Uterus (tissue), 4 donors: Measurements from ENCODE around the gene CCNQ. TPM values are rescaled to one million over a fixed set of nuclear protein-coding genes. Genes with fewer than 3 reads are reported as not detected.

ENCODE experiments used
- DNase-seq, 2 donors: peaks; one replicate each; pipeline ENCODE4 v3.0.0-alpha.2; 2019 to 2020
- H3K27ac ChIP-seq, 2 donors: fragments of 200-600 bp; sonication (generic); 1 replicate in 1 of 2; 2 replicates in 1 of 2; pipeline ENCODE4 v1.5.1; 2016 to 2018
- H3K27me3 ChIP-seq, 2 donors: fragments of 200-600 bp; sonication (generic); one replicate each; pipeline ENCODE4 v1.5.1; 2018 to 2019; ENCODE audit warnings: control low read depth in 1 of 2
- H3K36me3 ChIP-seq, 2 donors: fragments of 200-600 bp; sonication (generic); one replicate each; pipeline ENCODE4 v1.5.1; 2019; ENCODE audit warnings: control low read depth in 1 of 2
- H3K4me1 ChIP-seq, 2 donors: fragments of 200-600 bp; sonication (generic); one replicate each; pipeline ENCODE4 v1.5.1; 2018 to 2019; ENCODE audit warnings: control low read depth in 1 of 2
- H3K4me3 ChIP-seq, 2 donors: fragments of 200-600 bp; sonication (generic); 1 replicate in 1 of 2; 2 replicates in 1 of 2; pipeline ENCODE4 v1.5.1; 2018 to 2019; ENCODE audit warnings: mild to moderate bottlenecking in 1 of 2
- H3K9me3 ChIP-seq, 2 donors: fragments of 200-600 bp; sonication (generic); one replicate each; pipeline ENCODE4 v1.5.1; 2019; ENCODE audit warnings: control low read depth in 1 of 2
- CTCF ChIP-seq, 4 experiments: fragments of 200-600 bp in 2 of 4; fragments of 450-650 bp in 2 of 4; sonication (generic) in 2 of 4; IDR thresholded peaks; one replicate each; pipeline ENCODE4 v1.5.1; 2016 to 2019; ENCODE audit warnings: antibody characterized with exemption in 4 of 4, mild to moderate bottlenecking in 2 of 4, moderate library complexity in 1 of 4
- POLR2A ChIP-seq, 2 donors: fragments of 450-650 bp; IDR thresholded peaks; one replicate each; pipeline ENCODE4 v1.6.1; 2016; ENCODE audit warnings: antibody characterized with exemption in 2 of 2, mild to moderate bottlenecking in 1 of 2, moderate library complexity in 1 of 2
- intact Hi-C: fragments of 100-400 bp; cut with DNase I; formaldehyde crosslinking; loops from one replicate; pipeline ENCODE4 v1.15.1; 2023; ENCODE audit warnings: low total_unique reads
- total RNA-seq, 4 donors: library from RNA; depleted of rRNA in 3 of 4; stranded (reverse); fragments of >200 nt in 3 of 4; gene quantifications; one replicate each; pipeline versions ENCODE4 v1.1.0 to v1.2.4, GENCODE V29; 2014 to 2023
- donor health status: DM: yes; HTN: yes; CAD: no.

The CCNQ gene
- total RNA-seq, 4 donors from 2014 or later, result 14.9 to 94.5 (median 29.3) TPM

- H3K9me3 ChIP-seq, result no peaks in the 10 kb centered on the region
- H3K4me3 ChIP-seq, result no peak overlapping the region
- H3K27ac ChIP-seq, result no peak overlapping the region
- H3K36me3 ChIP-seq, result no peaks in the 10 kb centered on the region
- H3K27me3 ChIP-seq, result peaks cover 0 to 6% of the 10 kb centered on the region in 2 donors
- DNase-seq, result no peak
- no peaks in the 10 kb centered on the region for H3K4me1 ChIP-seq
- intact Hi-C loops, result no loop called here
- TF ChIP-seq CTCF (IDR thresholded peaks at IDR 0.05) (no peak), POLR2A (IDR thresholded peaks at IDR 0.05) (no peak)
These were observed 40.5 kb upstream of the CCNQ start for GRCh38 chrX:153639177-153640044.

GRCh38 chrX:153638436-153639176 is 39.7 kb upstream of the CCNQ start:
- intact Hi-C loops, result no loop called here
- H3K27ac ChIP-seq, result no peak overlapping the region
- no peaks in the 10 kb centered on the region for H3K9me3 ChIP-seq
- TF ChIP-seq POLR2A (IDR thresholded peaks at IDR 0.05) (no peak), CTCF (IDR thresholded peaks at IDR 0.05) (no peak)
- H3K36me3 ChIP-seq, result no peaks in the 10 kb centered on the region
- H3K4me3 ChIP-seq, result no peak overlapping the region
- H3K4me1 ChIP-seq, result no peaks in the 10 kb centered on the region
- peaks cover 0 to 6% of the 10 kb centered on the region in 2 donors for H3K27me3 ChIP-seq
- peak in 1 of 2 donors; percentile 8 for DNase-seq

GRCh38 chrX:153638041-153638371 is 39.1 kb upstream of the CCNQ start:
- Histone ChIP-seq H3K36me3 (no peaks in the 10 kb centered on the region), H3K4me1 (no peaks in the 10 kb centered on the region), H3K27ac (no peak overlapping the region), H3K27me3 (peaks cover 0 to 3% of the 10 kb centered on the region in 2 donors), H3K9me3 (no peaks in the 10 kb centered on the region), H3K4me3 (no peak overlapping the region)
- TF ChIP-seq POLR2A (IDR thresholded peaks at IDR 0.05) (no peak), CTCF (IDR thresholded peaks at IDR 0.05) (no peak)
- intact Hi-C loops, result no loop called here
- DNase-seq, result no peak

GRCh38 chrX:153637121-153638040 is 38.4 kb upstream of the CCNQ start:
- Histone ChIP-seq H3K4me1 (no peaks in the 10 kb centered on the region), H3K36me3 (no peaks in the 10 kb centered on the region), H3K4me3 (no peak overlapping the region), H3K27ac (no peak overlapping the region), H3K27me3 (no peaks in the 10 kb centered on the region), H3K9me3 (no peaks in the 10 kb centered on the region)
- DNase-seq, result peak in 1 of 2 donors; percentile 5
- intact Hi-C loops, result no loop called here
- TF ChIP-seq POLR2A (IDR thresholded peaks at IDR 0.05) (no peak), CTCF (IDR thresholded peaks at IDR 0.05) (no peak)
